Activated CD4-positive, CD25-positive, alpha-beta regulatory T cell treated with anti-CD3 and anti-CD28 coated beads, Interleukin-2, amount 50 U/mL, for 72 hours (primary cell): Measurements from ENCODE around the gene ABHD3.
"Not testable (repeated sequence)": the region's sequence is repeated elsewhere in the genome, so short reads cannot be mapped to it uniquely, and the experiment has no call there.

Source experiments
- DNase-seq: peaks from one replicate; pipeline ENCODE4 v3.0.0; 2021

ABHD3 gene, protein sequence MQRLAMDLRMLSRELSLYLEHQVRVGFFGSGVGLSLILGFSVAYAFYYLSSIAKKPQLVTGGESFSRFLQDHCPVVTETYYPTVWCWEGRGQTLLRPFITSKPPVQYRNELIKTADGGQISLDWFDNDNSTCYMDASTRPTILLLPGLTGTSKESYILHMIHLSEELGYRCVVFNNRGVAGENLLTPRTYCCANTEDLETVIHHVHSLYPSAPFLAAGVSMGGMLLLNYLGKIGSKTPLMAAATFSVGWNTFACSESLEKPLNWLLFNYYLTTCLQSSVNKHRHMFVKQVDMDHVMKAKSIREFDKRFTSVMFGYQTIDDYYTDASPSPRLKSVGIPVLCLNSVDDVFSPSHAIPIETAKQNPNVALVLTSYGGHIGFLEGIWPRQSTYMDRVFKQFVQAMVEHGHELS

DNA sequence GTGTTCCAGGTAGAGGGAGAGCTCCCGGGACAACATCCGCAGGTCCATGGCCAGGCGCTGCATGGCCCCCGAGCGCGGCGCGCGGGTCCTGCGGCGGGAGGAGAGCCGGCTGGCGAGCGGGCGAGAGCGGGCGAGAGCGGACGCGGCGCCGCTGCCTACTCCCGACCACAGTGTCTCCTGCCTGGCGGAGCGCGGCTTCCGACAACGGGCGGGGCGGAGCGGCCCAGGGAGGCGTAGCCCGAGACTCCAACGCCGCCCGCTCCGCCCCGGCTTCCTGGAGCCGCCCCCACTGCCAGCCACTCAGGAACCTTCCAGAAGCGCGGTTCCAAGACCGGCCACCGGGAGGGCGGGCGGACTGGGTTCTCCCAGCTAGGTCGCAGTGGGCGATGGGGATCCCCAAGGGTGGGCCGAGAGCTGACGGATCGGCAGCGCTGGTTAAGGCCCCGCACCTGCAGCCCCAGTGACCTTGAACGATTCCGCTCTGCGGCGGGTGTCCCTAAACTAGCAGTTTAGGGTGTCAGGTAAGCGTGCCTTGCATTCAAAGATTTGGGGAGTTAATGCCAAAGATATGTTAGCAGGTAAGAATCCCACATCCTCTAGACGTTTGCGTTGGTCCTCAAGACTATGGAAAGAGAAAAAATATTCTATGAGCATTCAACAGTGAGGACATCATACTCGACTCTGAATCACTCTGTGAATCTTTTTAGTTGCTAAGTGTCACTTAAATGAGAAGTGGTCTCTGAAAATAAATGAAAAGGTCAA, at the start of gene ABHD3:
TSS of gene ABHD3 (minus strand) at position 172 of the 762 bp plus-strand sequence. CDS start at position 63, 109 bp downstream.
- peak; percentile 91 for DNase-seq

DNA sequence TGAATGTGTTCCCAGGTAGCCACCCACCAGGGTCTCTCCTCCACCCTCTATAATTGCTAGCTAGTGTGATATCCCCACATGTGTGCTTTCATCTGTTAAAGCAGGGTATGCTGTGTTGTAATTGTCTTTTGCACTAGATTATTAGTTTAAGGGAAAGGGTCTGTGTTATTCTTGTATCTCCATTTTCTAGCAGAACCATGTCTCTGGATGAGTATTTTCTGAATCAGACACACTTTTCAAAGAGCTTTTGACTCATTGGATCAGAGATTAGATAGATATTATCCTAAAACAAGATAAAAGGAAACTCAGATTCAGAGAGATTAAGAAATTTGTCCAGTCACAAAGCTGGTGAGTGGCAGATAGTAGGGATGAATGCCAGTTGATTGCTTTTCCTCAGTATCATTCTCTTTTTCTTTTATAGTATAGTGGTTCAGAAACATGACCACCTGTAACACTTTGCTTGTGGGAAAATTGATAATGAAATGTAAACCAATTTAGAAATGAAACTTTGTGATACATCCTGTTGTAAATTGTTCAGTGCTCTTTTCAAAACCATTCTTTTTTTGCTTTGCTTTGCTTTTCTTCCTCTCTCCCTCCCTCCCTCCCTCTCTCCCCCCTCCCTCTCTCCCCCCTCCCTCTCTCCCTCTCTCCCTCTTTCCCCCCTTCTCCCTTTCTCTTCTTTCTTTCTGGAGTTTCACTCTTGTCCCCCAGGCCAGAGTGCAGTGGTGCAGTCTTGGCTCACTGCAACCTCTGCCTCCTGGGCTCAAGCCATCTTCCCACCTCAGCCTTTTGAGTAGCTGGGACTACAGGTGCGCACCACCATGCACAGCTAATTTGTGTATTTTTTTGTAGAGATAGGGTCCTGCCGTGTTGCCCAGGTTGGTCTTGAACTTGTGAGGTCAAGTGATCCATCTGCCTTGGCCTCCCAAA, 43.5 kb upstream of the ABHD3 start:
- DNase-seq: no peak

DNA sequence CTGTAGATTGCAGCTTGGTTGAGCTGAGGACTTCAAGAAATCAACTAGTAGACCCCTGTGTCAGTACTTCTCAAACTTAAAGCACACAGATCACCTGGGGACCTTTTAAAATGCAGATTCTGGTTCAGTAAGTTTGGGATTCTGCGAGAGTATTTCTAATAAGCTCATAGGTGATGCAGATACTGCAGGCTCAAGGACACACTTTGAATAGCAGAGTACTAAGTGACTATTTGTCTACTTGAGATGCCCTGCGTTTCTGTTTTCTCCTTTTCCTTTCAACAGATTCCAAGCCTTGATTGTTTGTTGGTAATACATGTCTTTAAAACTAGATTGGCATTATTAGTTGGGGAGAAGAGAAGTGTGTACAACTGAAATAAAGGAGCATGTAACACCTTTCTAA, 42.7 kb upstream of the ABHD3 start:
- DNase-seq: no peak

DNA sequence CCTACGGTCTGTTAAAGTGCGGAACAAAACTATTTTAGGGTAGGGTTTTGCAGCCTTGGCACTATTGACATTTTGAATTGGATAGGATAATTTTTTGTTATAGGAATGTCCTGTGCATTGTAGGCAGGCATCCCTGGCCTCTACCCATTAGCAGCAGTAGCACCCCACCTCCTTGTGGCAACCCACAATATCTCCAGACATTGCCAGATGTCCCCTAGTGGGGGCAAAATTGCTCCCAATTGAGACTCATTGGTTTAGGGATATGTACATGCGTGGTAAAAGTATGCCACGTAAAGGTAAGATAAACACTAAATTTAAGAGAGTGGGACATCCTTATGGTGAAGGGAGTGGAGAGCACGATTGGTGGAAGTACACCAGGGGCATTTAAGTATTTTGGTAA, 40.7 kb upstream of the ABHD3 start:
- no peak for DNase-seq

DNA sequence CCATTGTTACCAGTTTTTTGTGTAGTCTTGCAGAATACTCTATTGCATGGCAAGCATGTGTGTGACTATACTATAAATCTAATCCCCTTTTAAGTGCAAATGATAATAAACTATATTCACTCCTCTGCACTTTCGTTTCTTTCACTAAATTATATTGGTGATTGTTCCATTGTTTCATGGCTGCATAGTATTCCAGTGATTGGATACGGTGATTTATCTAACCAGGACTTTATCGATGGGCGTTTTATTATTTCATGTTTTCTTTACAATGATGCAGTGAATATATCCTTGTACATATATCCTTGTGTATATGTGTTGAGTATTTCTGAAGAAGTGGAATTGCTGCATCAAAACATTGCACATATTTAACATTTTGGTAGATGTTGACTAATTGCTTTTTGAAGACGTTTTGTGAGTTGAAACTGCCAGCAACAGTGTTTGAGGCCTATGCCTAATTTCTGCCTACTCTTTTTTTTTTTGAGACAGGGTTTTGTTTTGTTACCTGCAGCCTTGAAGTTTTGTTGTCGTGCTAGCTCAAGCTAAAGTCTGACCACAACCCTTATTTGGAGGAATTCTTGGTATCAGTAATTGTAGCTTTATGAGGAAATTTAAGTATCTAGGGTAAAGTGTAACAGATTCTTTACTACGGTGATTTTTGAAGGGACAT, 38.7 kb upstream of the ABHD3 start:
- DNase-seq: no peak

DNA sequence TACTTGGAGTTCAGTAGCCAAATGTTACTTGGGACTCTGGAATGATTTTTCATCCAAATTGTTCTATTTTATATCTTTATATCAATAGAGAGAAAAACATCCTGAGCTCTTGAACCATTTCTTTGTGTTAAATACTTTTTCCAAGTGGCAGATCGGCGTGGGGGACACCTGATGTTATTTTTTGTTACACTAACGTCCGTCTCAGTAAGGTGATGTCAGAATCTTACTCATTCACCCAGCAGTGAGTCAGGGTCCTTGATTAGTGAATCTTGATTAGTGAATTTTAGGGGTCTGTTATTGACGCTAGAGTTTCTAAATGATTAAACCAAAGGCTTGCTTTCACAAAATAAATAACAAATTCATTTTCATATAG, 37.7 kb upstream of the ABHD3 start:
- DNase-seq: no peak

DNA sequence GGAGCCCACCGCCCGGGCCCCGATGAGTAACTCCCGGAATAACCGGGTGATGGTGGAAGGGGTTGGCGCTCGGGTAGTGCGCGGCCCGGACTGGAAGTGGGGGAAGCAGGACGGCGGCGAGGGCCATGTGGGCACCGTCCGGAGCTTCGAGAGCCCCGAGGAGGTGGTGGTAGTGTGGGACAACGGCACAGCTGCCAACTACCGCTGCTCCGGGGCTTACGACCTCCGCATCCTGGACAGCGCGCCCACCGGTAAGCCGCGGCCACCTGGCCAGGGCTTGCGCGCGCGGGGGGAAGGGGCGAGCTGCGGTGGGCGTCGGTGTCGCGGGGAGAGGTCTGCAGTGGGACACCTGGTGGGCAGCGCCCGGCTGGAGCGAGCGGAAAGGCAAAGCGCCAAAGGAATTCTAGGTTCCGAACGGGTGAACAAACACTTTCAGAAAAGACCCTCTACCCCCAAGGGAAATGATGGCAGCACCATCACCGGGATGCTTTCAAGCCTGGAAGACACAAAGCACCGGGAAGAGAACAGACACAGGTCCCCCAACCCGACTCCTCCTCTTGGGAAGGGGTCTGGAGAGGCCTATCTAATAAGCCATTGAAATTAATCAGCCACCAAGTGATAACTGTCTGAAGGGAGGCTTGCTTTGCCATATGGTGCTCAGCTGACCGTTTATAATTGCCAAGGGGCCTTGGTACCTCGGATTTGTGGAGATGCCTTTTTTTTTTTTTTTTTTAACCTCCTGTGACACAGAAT, 37.2 kb upstream of the ABHD3 start:
- DNase-seq: peak; percentile 58

DNA sequence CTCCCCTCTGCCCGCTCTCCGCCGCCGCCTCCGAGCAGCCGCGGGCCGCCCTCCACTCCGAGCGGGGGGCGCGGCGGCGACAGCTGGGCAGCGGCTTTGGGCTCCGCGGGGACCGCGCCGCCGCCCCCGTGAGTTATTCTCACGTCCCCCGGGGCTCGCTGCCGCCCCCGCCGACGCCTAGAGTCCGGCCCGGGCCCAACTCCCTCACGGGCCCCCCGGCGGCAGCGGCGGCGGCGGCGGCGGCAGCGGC, 36.7 kb upstream of the ABHD3 start:
- DNase-seq: no peak

DNA sequence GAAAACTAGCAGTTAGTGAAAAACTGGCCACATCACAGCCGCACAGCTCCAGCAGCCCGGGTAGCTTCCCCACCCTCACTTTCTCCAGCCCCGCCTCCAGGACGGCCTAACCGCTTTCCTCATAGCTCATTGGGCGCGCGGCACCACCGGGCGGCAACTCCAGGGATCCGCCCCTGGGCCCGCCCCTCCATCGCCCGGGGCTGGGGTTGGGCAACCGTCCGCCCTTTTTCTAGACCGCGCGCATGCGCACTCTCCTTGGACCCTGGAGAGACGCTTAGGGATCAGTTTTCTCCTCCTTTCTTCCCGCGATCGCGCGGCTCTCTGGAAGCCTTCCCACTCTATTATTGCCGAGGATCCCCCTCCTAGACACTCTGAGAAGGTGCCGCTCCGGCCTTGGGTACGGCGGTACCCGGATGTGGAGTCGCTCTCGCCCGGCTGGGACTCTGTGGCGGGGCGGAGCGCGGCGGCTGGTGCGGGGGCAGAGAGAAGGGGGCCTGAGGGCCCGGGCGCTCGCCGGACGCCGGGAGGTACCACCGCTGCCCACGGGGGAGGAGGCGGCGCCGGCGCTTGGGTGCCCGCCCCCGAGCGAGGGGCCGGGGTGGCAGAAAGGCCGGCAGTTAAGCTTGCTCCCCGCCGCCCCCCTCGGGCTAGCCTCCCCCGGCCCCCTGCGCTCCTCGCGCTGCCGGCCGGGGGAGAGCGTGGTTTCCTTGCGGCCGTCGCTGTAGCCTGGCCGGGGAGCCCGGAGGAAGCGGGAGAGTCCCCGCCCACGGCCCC, 36.2 kb upstream of the ABHD3 start, which contains the start of gene MIB1:
TSS of gene MIB1 (plus strand) at position 255 of the 774 bp plus-strand sequence. CDS start 792 bp downstream, outside the sequence.
- peak; percentile 99 for DNase-seq

DNA sequence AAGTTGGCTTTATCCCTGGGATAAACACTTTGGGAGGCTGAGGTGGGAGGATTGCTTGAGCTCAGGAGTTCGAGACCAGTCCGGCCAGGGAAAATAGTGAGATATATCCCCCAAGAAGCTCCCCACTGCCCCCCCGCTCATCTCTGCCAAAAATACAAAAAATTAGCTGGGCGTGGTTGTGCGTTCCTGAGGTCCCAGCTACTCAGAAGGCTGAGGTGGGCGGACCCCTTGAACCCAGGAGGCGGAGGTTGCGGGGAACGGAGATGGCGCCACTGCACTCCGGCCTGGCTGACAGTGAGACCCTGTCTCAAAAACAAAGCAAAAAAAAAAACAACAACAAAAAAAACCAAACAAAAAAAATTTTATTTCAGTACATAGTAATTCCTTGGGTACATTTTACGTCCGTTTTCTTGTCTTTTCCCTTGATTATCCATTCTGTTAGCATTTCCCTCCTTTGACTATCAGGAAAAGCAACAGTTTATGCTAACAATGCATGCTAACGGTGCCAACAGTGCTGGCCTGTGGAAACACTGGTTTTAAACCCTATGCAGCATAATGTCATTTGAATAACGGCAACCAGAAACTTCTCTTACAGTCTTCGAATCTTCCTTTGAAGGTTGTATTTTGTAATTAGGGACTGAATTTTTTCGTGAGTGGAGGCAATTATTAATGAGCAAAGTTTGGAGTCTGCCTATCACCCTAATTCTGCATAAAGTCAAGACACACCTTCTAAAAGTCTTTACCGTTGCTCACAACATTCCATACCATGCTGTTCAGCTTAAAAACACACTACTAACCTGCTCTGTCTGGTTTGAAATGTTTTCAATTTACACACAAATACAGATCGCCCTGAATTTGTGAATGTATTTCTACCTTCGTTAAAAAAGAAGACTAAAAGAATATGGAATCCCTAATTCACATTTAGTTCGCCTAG, 35.3 kb upstream of the ABHD3 start:
- DNase-seq: no peak

DNA sequence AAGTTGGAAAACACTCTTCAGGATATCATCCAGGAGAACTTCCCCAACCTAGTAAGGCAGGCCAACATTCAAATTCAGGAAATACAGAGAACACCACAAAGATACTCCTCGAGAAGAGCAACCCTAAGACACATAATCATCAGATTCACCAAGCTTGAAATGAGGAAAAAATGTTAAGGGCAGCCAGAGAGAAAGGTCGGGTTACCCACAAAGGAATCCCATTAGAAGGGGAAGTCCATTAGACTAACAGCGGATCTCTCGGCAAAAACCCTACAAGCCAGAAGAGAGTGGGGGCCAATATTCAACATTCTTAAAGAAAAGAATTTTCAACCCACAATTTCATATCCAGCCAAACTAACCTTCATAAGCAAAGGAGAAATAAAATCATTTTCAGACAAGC, 32.4 kb upstream of the ABHD3 start:
- not testable (repeated sequence) for DNase-seq

DNA sequence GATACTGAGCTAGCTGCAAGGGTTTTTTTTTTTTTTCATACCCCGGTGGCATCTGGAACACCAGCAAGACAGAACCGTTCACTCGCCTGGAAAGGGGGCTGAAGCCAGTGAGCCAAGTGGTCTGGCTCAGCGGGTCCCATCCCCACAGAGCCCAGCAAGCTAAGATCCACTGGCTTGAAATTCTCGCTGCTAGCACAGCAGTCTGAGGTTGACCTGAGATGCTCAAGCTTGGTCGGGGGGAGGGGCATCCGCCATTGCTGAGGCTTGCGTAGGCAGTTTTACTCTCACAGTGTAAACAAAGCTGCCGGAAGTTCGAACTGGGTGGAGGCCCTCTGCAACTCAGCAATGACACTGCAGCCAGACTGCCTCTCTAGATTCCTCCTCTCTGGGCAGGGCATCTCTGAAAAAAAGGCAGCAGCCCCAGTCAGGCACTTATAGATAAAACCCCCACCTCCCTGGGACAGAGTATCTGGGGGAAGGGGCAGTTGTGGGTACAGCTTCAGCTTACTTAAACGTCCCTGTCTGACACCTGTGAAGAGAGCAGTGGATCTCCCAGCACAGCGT, 31.0 kb upstream of the ABHD3 start:
- peak; percentile 42 for DNase-seq

DNA sequence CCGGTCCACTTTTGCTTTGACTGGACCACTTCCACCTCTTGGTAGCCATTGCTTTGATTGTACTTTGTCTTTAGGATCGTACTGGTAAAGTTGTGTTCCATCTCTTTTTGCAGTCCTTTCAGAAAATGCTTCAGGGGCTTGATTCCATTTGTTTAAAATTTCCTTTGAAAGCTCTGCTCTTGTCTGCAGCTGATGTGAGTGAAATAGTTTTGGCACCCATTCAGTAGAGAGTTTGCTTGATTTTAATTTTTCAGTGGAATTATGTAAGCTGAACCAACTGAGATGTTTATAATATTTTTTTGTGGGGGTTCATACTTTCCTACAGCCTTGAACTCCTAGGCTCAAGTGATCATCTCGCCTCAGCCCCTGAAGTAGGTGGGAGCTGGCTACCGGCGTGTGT, 28.4 kb upstream of the ABHD3 start:
- DNase-seq: no peak

DNA sequence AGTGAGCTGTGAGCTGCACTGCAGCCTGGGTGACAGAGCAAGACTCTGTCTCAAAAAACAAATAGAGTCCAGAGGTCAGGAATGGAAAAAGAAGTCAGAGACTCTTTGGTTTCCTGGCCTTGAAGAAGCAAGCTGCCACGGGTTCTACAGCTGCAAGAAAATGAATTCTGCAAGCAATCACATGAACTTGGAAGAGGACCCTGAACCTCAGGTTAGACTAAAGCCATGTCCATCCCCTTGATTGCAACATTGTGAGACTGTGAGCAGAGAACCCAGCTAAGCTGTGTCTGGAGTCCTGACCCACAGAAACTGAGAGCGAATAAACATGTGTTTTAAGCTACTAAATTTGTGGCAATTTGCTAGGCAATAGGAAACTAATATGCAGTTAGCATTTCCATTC, 23.1 kb upstream of the ABHD3 start:
- DNase-seq: no peak

DNA sequence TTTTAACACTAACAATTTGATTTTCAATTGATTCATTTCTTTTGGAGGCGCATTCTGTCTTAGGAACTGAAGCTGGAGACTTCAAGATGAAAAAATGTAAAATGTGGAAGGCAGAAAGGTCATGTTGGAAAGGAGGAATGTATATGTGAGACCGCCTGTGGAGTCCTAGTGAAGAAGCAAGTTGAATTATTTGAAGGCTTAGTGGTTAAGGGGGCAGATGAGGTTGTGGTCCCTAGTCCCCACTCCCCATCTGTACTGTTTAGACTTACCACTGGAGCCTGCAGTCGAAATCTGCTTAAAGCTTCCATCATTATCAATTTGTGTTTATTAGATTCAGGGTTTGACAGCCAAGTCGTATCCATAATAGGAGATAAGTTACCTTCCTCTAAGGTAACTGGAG, 20.6 kb upstream of the ABHD3 start:
- DNase-seq: no peak

DNA sequence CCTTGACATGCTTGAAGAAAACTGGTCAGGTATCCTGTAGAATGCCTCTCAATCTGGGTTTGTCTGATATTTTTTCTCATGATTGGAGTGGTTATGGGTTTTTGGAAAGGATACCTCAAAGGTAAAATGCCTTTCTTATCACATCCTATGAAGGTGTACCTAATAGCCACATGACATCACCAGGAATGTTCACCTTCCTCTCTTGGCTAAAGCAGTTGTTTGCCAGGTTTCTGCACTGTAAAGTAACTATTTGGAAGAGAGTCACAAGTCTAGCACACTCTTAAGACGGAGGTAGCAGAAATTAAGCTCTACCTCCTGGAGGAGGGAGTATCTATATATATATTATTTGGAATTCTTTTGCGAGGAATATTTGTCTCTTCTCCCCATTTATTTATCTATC, 18.1 kb upstream of the ABHD3 start:
- no peak for DNase-seq

DNA sequence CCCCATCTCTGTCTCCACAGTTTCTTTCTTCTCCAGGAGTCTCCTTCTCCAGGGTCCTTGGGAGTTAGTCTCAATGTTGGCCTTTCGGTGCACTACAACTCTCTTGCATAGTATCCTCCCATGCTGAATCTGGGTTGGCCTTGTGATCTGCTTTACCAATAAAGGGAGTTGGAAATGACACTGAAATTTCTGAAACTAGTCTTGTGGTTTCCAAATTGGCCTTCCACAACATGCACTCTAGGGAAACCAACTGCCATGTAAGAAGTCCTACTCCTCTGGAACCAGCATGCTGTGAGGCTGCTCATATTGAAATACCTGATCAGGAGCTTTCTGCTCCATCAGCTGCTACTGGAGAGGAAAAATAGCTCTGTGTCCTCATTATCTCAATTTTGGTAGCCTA, 9.9 kb upstream of the ABHD3 start:
- DNase-seq: no peak

DNA sequence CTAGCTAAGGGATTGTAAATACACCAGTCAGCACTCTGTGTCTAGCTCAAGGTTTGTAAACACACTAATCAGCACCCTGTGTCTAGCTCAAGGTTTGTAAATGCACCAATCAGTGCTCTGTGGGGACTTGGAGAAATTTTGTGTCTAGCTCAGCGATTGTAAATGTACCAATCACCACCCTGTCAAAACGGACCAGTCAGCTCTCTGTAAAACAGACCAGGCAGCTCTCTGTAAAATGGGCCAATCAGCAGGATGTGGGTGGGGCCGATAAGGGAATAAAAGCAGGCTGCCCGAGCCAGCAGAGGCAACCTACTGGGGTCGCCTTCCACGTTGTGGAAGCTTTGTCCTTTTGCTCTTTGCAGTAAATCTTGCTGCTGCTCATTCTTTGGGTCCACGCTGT, 2.6 kb upstream of the ABHD3 start:
- DNase-seq: not testable (repeated sequence)

DNA sequence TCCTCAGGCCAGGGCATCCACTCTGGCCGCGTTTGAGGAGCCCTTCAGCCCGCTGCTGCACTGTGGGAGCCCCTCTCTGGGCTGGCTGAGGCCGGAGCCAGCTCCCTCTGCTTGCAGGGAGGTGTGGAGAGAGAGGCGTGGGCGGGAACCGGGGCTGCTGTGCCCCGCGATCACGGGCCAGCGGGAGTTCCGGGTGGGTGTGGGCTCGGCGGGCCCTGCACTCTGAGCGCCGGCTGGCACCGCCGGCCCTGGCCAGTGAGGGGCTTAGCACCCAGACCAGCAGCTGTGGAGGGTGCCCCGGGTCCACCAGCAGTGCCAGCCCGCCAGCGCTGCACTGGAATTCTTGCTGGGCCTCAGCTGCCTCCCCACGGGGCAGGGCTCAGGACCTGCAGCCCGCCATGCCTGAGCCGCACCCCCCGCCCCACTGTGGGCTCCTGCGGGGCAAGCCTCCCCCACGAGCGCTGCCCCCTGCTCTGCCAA, 1.9 kb upstream of the ABHD3 start:
- no peak for DNase-seq
